ENCODE results near the gene DUOX2.

- TF ChIP-seq CTCF (conservative IDR thresholded peaks at IDR 0.05; ENCODE audit: low read length) (no peak), EZH2phosphoT487 (IDR thresholded peaks at IDR 0.05; ENCODE audit: borderline replicate concordance) (no peak)
Measured at GRCh38 chr15:45064386-45064785, 49.6 kb downstream of the DUOX2 start.

Data from Loucy (cell line).